Activated CD8-positive, alpha-beta memory T cell treated with anti-CD3 and anti-CD28 coated beads, Interleukin-2, amount 50 U/mL, for 24 hours (primary cell): ENCODE results near the gene SDK2.
"Not testable (repeated sequence)": the region's sequence is repeated elsewhere in the genome, so short reads cannot be mapped to it uniquely, and the experiment has no call there.

Experiments
- DNase-seq: peaks from one replicate; pipeline ENCODE4 v3.0.0-alpha.2; 2020; ENCODE audit errors: extremely low read depth

SDK2 gene

GRCh38 chr17:73343168-73343634, 301.0 kb downstream of the SDK2 start:
- DNase-seq: no peak

GRCh38 chr17:73342541-73343167, 301.6 kb downstream of the SDK2 start:
- DNase-seq: no peak

GRCh38 chr17:73342050-73342522, 302.2 kb downstream of the SDK2 start:
- DNase-seq: no peak

GRCh38 chr17:73341350-73342049, 302.7 kb downstream of the SDK2 start:
- DNase-seq: no peak

GRCh38 chr17:73340093-73340596, 304.1 kb downstream of the SDK2 start:
- no peak for DNase-seq

GRCh38 chr17:73338566-73339197, 305.6 kb downstream of the SDK2 start:
- no peak for DNase-seq

- no peak for DNase-seq
Measured at GRCh38 chr17:73338050-73338521, 306.2 kb downstream of the SDK2 start.

- DNase-seq: no peak
Measured at GRCh38 chr17:73337330-73337710, 306.9 kb downstream of the SDK2 start.

- no peak for DNase-seq
Measured at GRCh38 chr17:73336408-73337329, 307.6 kb downstream of the SDK2 start.

- no peak for DNase-seq
Measured at GRCh38 chr17:73335591-73336407, 308.4 kb downstream of the SDK2 start.

- no peak for DNase-seq
Measured at GRCh38 chr17:73334771-73335513, 309.3 kb downstream of the SDK2 start.

GRCh38 chr17:73333445-73333844, 310.8 kb downstream of the SDK2 start:
- DNase-seq: not testable (repeated sequence)

GRCh38 chr17:73331060-73331459, 313.2 kb downstream of the SDK2 start:
- no peak for DNase-seq

- DNase-seq: no peak
Measured at GRCh38 chr17:73327676-73328075, 316.6 kb downstream of the SDK2 start.

- no peak for DNase-seq
Measured at GRCh38 chr17:73325527-73325842, 318.8 kb downstream of the SDK2 start.

- no peak for DNase-seq
Measured at GRCh38 chr17:73324711-73325526, 319.3 kb downstream of the SDK2 start.

- no peak for DNase-seq
Measured at GRCh38 chr17:73324160-73324475, 320.1 kb downstream of the SDK2 start.

- DNase-seq: no peak
Measured at GRCh38 chr17:73323409-73324159, 320.7 kb downstream of the SDK2 start.
